K562 (cell line): ENCODE data around the gene INSYN2B. TPM values are rescaled to one million over a fixed set of nuclear protein-coding genes. Genes with fewer than 3 reads are reported as not detected.

ENCODE experiments used
- ATAC-seq: fragments of 200-7000 bp; cut with Tn5 transposase; 3 replicates; pipeline ENCODE4 v1.9.1; 2020; ENCODE audit warnings: moderate library complexity
- BruUV-seq: library from RNA; stranded (reverse); fragments of 400-500 nt; replicated peaks from 2 replicates; lab custom pipeline; 2021; lab: Mats Ljungman, UMichigan
- CTCF ChIA-PET: fragments of 300-600 bp; formaldehyde crosslinking; extraction: SDS; loops from one replicate; lab custom pipeline; 2021; ENCODE audit warnings: low intra/inter-chr PET ratio; lab: Yijun Ruan, JAX
- POLR2A ChIA-PET: fragments of 300-600, 350-650 bp; sonication (Branson Sonifier 250); formaldehyde crosslinking; extraction: SDS; loops from one replicate; lab custom pipeline; 2021; ENCODE audit warnings: antibody characterized with exemption, inconsistent platforms; lab: Yijun Ruan, JAX
- DNase-seq, 4 experiments: peaks; one replicate each; pipeline versions ENCODE4 v3.0.0 to v3.0.0-alpha.2; 2011 to 2018; ENCODE audit warnings: low spot score in 3 of 4, mixed read lengths in 3 of 4; ENCODE audit errors: extremely low read depth in 1 of 4
- FAIRE-seq: peaks from 2 replicates; lab custom pipeline; 2011; peaks lifted over from hg19 to GRCh38; lab: Jason Lieb, UNC
- H2AFZ ChIP-seq: 2 replicates; pipeline ENCODE4 v1.6.0; 2011; ENCODE audit warnings: low read depth, low read length, control low read depth, inconsistent platforms
- H3K27ac ChIP-seq: fragments of 200-600 bp; 3 replicates; pipeline ENCODE4 v1.8.0; 2011; ENCODE audit warnings: low read depth, mild to moderate bottlenecking, control low read depth, inconsistent platforms, low read length, moderate library complexity, mixed read lengths; ENCODE audit errors: extremely low read depth
- H3K27me3 ChIP-seq, 2 experiments: fragments of 300-600 bp in 1 of 2; 2 replicates in 1 of 2; 3 replicates in 1 of 2; pipeline versions ENCODE4 v1.6.0 to v1.8.0; 2011; ENCODE audit warnings: inconsistent platforms in 2 of 2, low read length in 2 of 2, mild to moderate bottlenecking in 1 of 2, mixed read lengths in 1 of 2, moderate library complexity in 1 of 2; ENCODE audit not compliant: control insufficient read depth in 2 of 2, insufficient read depth in 2 of 2
- H3K36me3 ChIP-seq: fragments of 300-600 bp; 3 replicates; pipeline ENCODE4 v1.8.0; 2011; ENCODE audit warnings: mild to moderate bottlenecking, low read length, inconsistent platforms; ENCODE audit not compliant: control insufficient read depth, insufficient read depth
- H3K4me1 ChIP-seq, 2 experiments: fragments of 200-600 bp in 1 of 2; replicated peaks in 1 of 2; 2 replicates in 1 of 2; 3 replicates in 1 of 2; pipeline versions ENCODE4 v1.5.1 to v1.8.0; 2011; ENCODE audit warnings: inconsistent platforms in 2 of 2, low read length in 2 of 2, mild to moderate bottlenecking in 1 of 2, mixed read lengths in 1 of 2, moderate library complexity in 1 of 2; ENCODE audit not compliant: control insufficient read depth in 2 of 2, insufficient read depth in 2 of 2
- H3K4me2 ChIP-seq: 2 replicates; pipeline ENCODE4 v1.6.1; 2011; ENCODE audit warnings: low read length, control low read depth, inconsistent platforms, mixed read lengths; ENCODE audit not compliant: insufficient read depth
- H3K4me3 ChIP-seq: fragments of 200-600 bp; sonication (generic), shearing (Covaris generic); 2 replicates; pipeline ENCODE4 v1.5.1; 2016; ENCODE audit warnings: control low read depth, inconsistent platforms
- H3K79me2 ChIP-seq: fragments of 200-600 bp; 3 replicates; pipeline ENCODE4 v1.8.0; 2011; ENCODE audit warnings: low read length, inconsistent platforms; ENCODE audit not compliant: control insufficient read depth, insufficient read depth
- H3K9ac ChIP-seq, 2 experiments: 2 replicates each; pipeline versions ENCODE4 v1.6.0 to v1.6.1; 2011; ENCODE audit warnings: low read depth in 2 of 2, low read length in 2 of 2, control low read depth in 1 of 2, inconsistent platforms in 1 of 2, mild to moderate bottlenecking in 1 of 2, mixed read lengths in 1 of 2; ENCODE audit not compliant: insufficient read depth in 1 of 2
- H3K9me1 ChIP-seq: one replicate; pipeline ENCODE4 v1.6.0; 2011; ENCODE audit warnings: inconsistent platforms, mild to moderate bottlenecking, low read length, moderate library complexity; ENCODE audit not compliant: control insufficient read depth, insufficient read depth
- H3K9me3 ChIP-seq: replicated peaks from 2 replicates; pipeline ENCODE4 v1.5.1; 2011; ENCODE audit warnings: low read depth, low read length, inconsistent platforms; ENCODE audit not compliant: control insufficient read depth, insufficient read depth
- H4K20me1 ChIP-seq: replicated peaks from 2 replicates; pipeline ENCODE4 v1.6.1; 2011; ENCODE audit warnings: low read length, inconsistent platforms, mixed read lengths; ENCODE audit not compliant: control insufficient read depth, insufficient read depth
- BHLHE40 ChIP-seq: IDR thresholded peaks from 2 replicates; pipeline ENCODE4 v1.6.1; 2011; ENCODE audit warnings: low read length, improper control_type of control experiment
- BRD4 ChIP-seq: fragments of 200-600 bp; sonication (generic); IDR thresholded peaks from 2 replicates; pipeline ENCODE4 v1.6.1; 2017; ENCODE audit warnings: inconsistent platforms
- CGGBP1 ChIP-seq: fragments of 250-450 bp; sonication (Bioruptor Pico); IDR thresholded peaks from 2 replicates; pipeline ENCODE4 v1.9.0; 2021; ENCODE audit warnings: mild to moderate bottlenecking
- EWSR1 ChIP-seq: fragments of 450-650 bp; IDR thresholded peaks from 2 replicates; pipeline ENCODE4 v1.6.1; 2018; ENCODE audit warnings: borderline replicate concordance, mild to moderate bottlenecking, low read depth, moderate library complexity; ENCODE audit not compliant: partially characterized antibody
- HEY1 ChIP-seq: fragments of 250-450 bp; sonication (Bioruptor Pico); IDR thresholded peaks from 2 replicates; pipeline ENCODE4 v1.5.0; 2020; ENCODE audit warnings: mild to moderate bottlenecking, moderate library complexity, borderline replicate concordance
- HNRNPH1 ChIP-seq: fragments of 200-400 bp; formaldehyde crosslinking; optimal IDR thresholded peaks from 2 replicates; pipeline ENCODE3; 2017; ENCODE audit warnings: low read depth, mild to moderate bottlenecking, low read length, moderate library complexity
- MEF2A ChIP-seq: IDR thresholded peaks from 2 replicates; pipeline ENCODE4 v1.6.1; 2011; ENCODE audit warnings: low read depth, mild to moderate bottlenecking, low read length, moderate library complexity; ENCODE audit not compliant: control insufficient read depth
- SNRNP70 ChIP-seq: fragments of 200-400 bp; formaldehyde crosslinking; optimal IDR thresholded peaks from 2 replicates; pipeline ENCODE3; 2017; ENCODE audit warnings: low read depth, low read length
- TEAD1 ChIP-seq, 2 experiments: fragments of 450-650 bp in 1 of 2; sonication (generic) in 1 of 2; formaldehyde crosslinking; IDR thresholded peaks; 2 replicates each; pipeline versions ENCODE4 v1.4.0 to v1.8.0; 2020 to 2022; ENCODE audit warnings: mild to moderate bottlenecking in 2 of 2, missing genetic modification reagents in 1 of 2
- ZNF431 ChIP-seq: sonication (generic); formaldehyde crosslinking; IDR thresholded peaks from 2 replicates; pipeline ENCODE4 v1.8.0; 2022; ENCODE audit warnings: mild to moderate bottlenecking, missing genetic modification reagents
- ZNF436 ChIP-seq: fragments of 250-450, 450-650 bp; sonication (Bioruptor Pico); formaldehyde crosslinking; IDR thresholded peaks from 2 replicates; pipeline ENCODE4 v1.7.0; 2020; ENCODE audit warnings: mild to moderate bottlenecking
- WGBS: fragments of 100-300 bp; shearing (Covaris generic); methylation state at CpG from one replicate; pipeline ENCODE4 v1.1.6; 2016; ENCODE audit warnings: low coverage, mixed read lengths; ENCODE audit not compliant: insufficient coverage; ENCODE audit errors: missing lambda C conversion rate; 5-methylcytosine and 5-hydroxymethylcytosine counted together
- in situ Hi-C: fragments of 300-500 bp; cut with MboI; formaldehyde crosslinking; loops from 4 replicates; pipeline ENCODE4 v1.15.0; 2018; ENCODE audit warnings: inconsistent platforms, mixed read lengths
- intact Hi-C: fragments of 100-400 bp; cut with micrococcal nuclease; formaldehyde crosslinking; loops from 2 replicates; pipeline ENCODE4 v1.14.2; 2022
- polyA plus RNA-seq, 8 experiments: library from polyadenylated mRNA; depleted of rRNA in 4 of 8; stranded (reverse) in 5 of 8; unstranded in 3 of 8; fragments of >200 nt; fragmentation: Nextera tagmentation in 2 of 8; fragmentation: Illumina TruSeq in 1 of 8; extraction: Ambion mirVana in 2 of 8; extraction: Trizol in 1 of 8; gene quantifications; 2 replicates each; pipeline versions ENCODE4 v1.2.1 to v1.2.3, GENCODE V29; 2011 to 2014; ENCODE audit warnings: inconsistent platforms in 1 of 8, missing spikeins in 1 of 8
- total RNA-seq, 7 experiments: library from RNA; depleted of rRNA in 6 of 7; stranded (reverse); fragments of >200 nt in 6 of 7; fragmentation: Illumina TruSeq in 2 of 7; extraction: Trizol in 2 of 7; gene quantifications; 2 replicates each; pipeline versions ENCODE4 v1.2.1 to v1.2.3, GENCODE V29; 2011 to 2021; ENCODE audit warnings: low replicate concordance in 1 of 7
- TF ChIP-seq, protein P1 (sequence below): fragments of 250-450 bp; sonication (Bioruptor Pico); IDR thresholded peaks from 2 replicates; pipeline ENCODE4 v1.5.0; 2021

INSYN2B gene
- total and polyA plus RNA-seq, 9 of the 15 experiments (the other 6 are each of a cell fraction or from before 2014, with no cell fraction given): not detected

GRCh38 chr5:169941542-169941941 is 38.8 kb downstream of the INSYN2B start:
- DNase-seq: no peak
- H2AFZ ChIP-seq: no peak overlapping the region
- intact Hi-C loops (no loop called here), in situ Hi-C loops (no loop called here)
- no peak overlapping the region for H3K4me2 ChIP-seq
- no peaks in the 10 kb centered on the region for H3K9me3 ChIP-seq
- no peak for FAIRE-seq
- no peak overlapping the region for H3K4me3 ChIP-seq
- H3K4me1 ChIP-seq: no peaks in the 10 kb centered on the region
- ChIA-PET POLR2A (no interaction called here), CTCF (no interaction called here)
- H3K27me3 ChIP-seq: peaks cover 0 to 5% of the 10 kb centered on the region in 2 experiments; a peak in 2 of 5 replicates
- H3K36me3 ChIP-seq: no peaks in the 10 kb centered on the region
- no peak overlapping the region for H3K9ac ChIP-seq
- H3K27ac ChIP-seq: no peak overlapping the region
- no peak for ATAC-seq
- WGBS: 16% methylated on average over 7 of the region's 7 CpGs
- no peaks in the 10 kb centered on the region for H4K20me1 ChIP-seq
- TF ChIP-seq HNRNPH1 (no peak), HEY1 (CRISPR knock-in tag) (no peak), CGGBP1 (CRISPR knock-in tag) (no peak), EWSR1 (no peak), TEAD1 (CRISPR knock-in tag; IDR thresholded peaks at IDR 0.05) (no peak), SNRNP70 (no peak), ZNF431 (CRISPR knock-in tag) (no peak), BRD4 (no peak), MEF2A (no peak), BHLHE40 (no peak), ZNF436 (CRISPR knock-in tag) (no peak)
- TF ChIP-seq, protein P1, sequence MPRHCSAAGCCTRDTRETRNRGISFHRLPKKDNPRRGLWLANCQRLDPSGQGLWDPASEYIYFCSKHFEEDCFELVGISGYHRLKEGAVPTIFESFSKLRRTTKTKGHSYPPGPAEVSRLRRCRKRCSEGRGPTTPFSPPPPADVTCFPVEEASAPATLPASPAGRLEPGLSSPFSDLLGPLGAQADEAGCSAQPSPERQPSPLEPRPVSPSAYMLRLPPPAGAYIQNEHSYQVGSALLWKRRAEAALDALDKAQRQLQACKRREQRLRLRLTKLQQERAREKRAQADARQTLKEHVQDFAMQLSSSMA (CRISPR knock-in tag): no peak
- TF ChIP-seq, all 486 proteins: peak for 0
- H3K79me2 ChIP-seq: no peaks in the 10 kb centered on the region
- BruUV-seq: no TSS peak
- no peaks in the 10 kb centered on the region for H3K9me1 ChIP-seq
